ENCODE measurements around the gene RNF150.

GRCh38 chr4:141054446-141054845 is 78.8 kb downstream of the RNF150 start:
- TF ChIP-seq, protein P1, sequence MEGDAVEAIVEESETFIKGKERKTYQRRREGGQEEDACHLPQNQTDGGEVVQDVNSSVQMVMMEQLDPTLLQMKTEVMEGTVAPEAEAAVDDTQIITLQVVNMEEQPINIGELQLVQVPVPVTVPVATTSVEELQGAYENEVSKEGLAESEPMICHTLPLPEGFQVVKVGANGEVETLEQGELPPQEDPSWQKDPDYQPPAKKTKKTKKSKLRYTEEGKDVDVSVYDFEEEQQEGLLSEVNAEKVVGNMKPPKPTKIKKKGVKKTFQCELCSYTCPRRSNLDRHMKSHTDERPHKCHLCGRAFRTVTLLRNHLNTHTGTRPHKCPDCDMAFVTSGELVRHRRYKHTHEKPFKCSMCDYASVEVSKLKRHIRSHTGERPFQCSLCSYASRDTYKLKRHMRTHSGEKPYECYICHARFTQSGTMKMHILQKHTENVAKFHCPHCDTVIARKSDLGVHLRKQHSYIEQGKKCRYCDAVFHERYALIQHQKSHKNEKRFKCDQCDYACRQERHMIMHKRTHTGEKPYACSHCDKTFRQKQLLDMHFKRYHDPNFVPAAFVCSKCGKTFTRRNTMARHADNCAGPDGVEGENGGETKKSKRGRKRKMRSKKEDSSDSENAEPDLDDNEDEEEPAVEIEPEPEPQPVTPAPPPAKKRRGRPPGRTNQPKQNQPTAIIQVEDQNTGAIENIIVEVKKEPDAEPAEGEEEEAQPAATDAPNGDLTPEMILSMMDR (IDR thresholded peaks at IDR 0.05): no peak
- TF ChIP-seq POLR2AphosphoS5 (IDR thresholded peaks at IDR 0.05) (no peak), EP300 (IDR thresholded peaks at IDR 0.05) (no peak), POLR2A (IDR thresholded peaks at IDR 0.05; ENCODE audit: low read depth) (no peak)
